ENCODE data around the gene LARP1.

DNA sequence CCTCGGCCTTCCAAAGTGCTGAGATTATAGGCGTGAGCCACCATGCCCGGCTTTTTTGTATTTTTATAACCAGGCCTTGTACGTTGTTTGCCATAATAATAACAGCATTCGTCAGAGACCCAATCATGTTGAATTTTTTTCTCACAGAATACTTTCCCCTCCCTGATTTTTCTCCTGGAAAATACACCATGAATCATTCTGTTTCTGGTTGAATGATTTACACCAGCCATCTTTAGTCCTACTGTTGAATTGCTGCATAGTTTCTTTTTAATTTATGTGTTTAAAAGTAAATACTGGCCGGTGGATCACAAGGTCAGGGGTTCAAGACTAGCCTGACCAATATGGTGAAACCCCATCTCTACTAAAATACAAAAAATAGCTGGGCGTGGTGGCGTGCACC lies 106.8 kb downstream of the LARP1 start:
- TF ChIP-seq, protein P1, sequence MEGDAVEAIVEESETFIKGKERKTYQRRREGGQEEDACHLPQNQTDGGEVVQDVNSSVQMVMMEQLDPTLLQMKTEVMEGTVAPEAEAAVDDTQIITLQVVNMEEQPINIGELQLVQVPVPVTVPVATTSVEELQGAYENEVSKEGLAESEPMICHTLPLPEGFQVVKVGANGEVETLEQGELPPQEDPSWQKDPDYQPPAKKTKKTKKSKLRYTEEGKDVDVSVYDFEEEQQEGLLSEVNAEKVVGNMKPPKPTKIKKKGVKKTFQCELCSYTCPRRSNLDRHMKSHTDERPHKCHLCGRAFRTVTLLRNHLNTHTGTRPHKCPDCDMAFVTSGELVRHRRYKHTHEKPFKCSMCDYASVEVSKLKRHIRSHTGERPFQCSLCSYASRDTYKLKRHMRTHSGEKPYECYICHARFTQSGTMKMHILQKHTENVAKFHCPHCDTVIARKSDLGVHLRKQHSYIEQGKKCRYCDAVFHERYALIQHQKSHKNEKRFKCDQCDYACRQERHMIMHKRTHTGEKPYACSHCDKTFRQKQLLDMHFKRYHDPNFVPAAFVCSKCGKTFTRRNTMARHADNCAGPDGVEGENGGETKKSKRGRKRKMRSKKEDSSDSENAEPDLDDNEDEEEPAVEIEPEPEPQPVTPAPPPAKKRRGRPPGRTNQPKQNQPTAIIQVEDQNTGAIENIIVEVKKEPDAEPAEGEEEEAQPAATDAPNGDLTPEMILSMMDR (IDR thresholded peaks at IDR 0.05; ENCODE audit: insufficient read depth, low read depth, low read length), result no peak
- no peak for TF ChIP-seq EZH2 (IDR thresholded peaks at IDR 0.05; ENCODE audit: insufficient read depth, low read length)

All from astrocyte (in vitro differentiated cells and primary cell).